CD4-positive, alpha-beta T cell (primary cell): Measurements from ENCODE around the gene S100A4. TPM values are rescaled to one million over a fixed set of nuclear protein-coding genes. Genes with fewer than 3 reads are reported as not detected.

Experiments used
- ATAC-seq: fragments of 200-7000 bp; cut with Tn5 transposase; one replicate; pipeline ENCODE4 v1.10.0; 2022; ENCODE audit warnings: mild to moderate bottlenecking; ENCODE audit not compliant: poor library complexity
- CTCF ChIA-PET: fragments of 350-600 bp; sonication (Branson Sonifier 250); formaldehyde crosslinking; loops from one replicate; lab custom pipeline; 2021; ENCODE audit warnings: antibody characterized with exemption, inconsistent platforms; lab: Charles Lee
- POLR2A ChIA-PET: fragments of 350-600 bp; sonication (Branson Sonifier 250); formaldehyde crosslinking; loops from one replicate; lab custom pipeline; 2021; ENCODE audit warnings: antibody characterized with exemption, inconsistent platforms; lab: Charles Lee
- DNase-seq, 14 experiments: peaks; one replicate each; pipeline ENCODE4 v3.0.0-alpha.2; 2013 to 2020; ENCODE audit warnings: mixed read lengths in 2 of 14
- H3K27ac ChIP-seq, 2 donors: one replicate each; pipeline versions ENCODE4 v1.5.1 to v1.7.0; 2013; ENCODE audit warnings: low read length in 2 of 2, low read depth in 1 of 2, mild to moderate bottlenecking in 1 of 2
- H3K27me3 ChIP-seq, 2 experiments: 1 replicate in 1 of 2; 2 replicates in 1 of 2; pipeline versions ENCODE4 v1.6.1 to v1.7.0; 2013; ENCODE audit warnings: low read length in 2 of 2, control low read depth in 1 of 2, mild to moderate bottlenecking in 1 of 2, moderate library complexity in 1 of 2; ENCODE audit not compliant: insufficient read depth in 2 of 2, control insufficient read depth in 1 of 2
- H3K36me3 ChIP-seq: one replicate; pipeline ENCODE4 v1.6.1; 2013; ENCODE audit warnings: low read length, control low read depth; ENCODE audit not compliant: insufficient read depth
- H3K4me1 ChIP-seq: one replicate; pipeline ENCODE4 v1.6.1; 2013; ENCODE audit warnings: low read length, control low read depth; ENCODE audit not compliant: insufficient read depth
- H3K4me3 ChIP-seq: one replicate; pipeline ENCODE4 v1.5.1; 2013; ENCODE audit warnings: mild to moderate bottlenecking, low read length, moderate library complexity
- H3K9me3 ChIP-seq, 2 experiments: 1 replicate in 1 of 2; 2 replicates in 1 of 2; pipeline versions ENCODE4 v1.6.1 to v1.7.0; 2013; ENCODE audit warnings: low read length in 2 of 2, mild to moderate bottlenecking in 2 of 2, control low read depth in 1 of 2, moderate library complexity in 1 of 2; ENCODE audit not compliant: control insufficient read depth in 1 of 2, insufficient read depth in 1 of 2
- H3K27ac Mint-ChIP-seq: one replicate; pipeline ENCODE4 v1.8.0; 2020; ENCODE audit warnings: mixed read lengths
- H3K27me3 Mint-ChIP-seq: one replicate; pipeline ENCODE4 v1.8.0; 2021; ENCODE audit warnings: mixed read lengths
- H3K36me3 Mint-ChIP-seq: one replicate; pipeline ENCODE4 v1.8.0; 2021; ENCODE audit warnings: low read depth, mixed read lengths
- H3K4me1 Mint-ChIP-seq: one replicate; pipeline ENCODE4 v1.8.0; 2021; ENCODE audit warnings: low read depth, mixed read lengths
- H3K4me3 Mint-ChIP-seq: one replicate; pipeline ENCODE4 v1.8.0; 2020; ENCODE audit warnings: mild to moderate bottlenecking, mixed read lengths
- H3K9me3 Mint-ChIP-seq: one replicate; pipeline ENCODE4 v1.8.0; 2020; ENCODE audit warnings: mixed read lengths
- CTCF ChIP-seq: fragments of 200-600 bp; IDR thresholded peaks from one replicate; pipeline ENCODE4 v1.8.0; 2022; ENCODE audit warnings: antibody characterized with exemption, mild to moderate bottlenecking
- intact Hi-C, 2 experiments: fragments of 100-400 bp; cut with DNase I in 1 of 2; cut with micrococcal nuclease in 1 of 2; formaldehyde crosslinking; loops; one replicate each; pipeline versions ENCODE4 v1.15.1 to v1.9.0; 2023 to 2025; cut with DNase I, micrococcal nuclease
- total RNA-seq, 174 experiments: library from RNA in 2 of 174; stranded (reverse) in 2 of 174; gene quantifications; one replicate each; pipeline ENCODE4 v1.2.3 and lab custom pipeline; 2021 to 2026

S100A4 gene
- total RNA-seq, 2 experiments from 2014 or later: 297 to 299 TPM

- no peak for TF ChIP-seq CTCF
- POLR2A ChIA-PET: interaction anchor here (0.7 to 1.0 kb wide), 2 partner anchors 11 to 12 kb away, joined by 3 read pairs; partner anchors contain the start of gene S100A4
- no peaks in the 10 kb centered on the region for H3K27me3 Mint-ChIP-seq
These were observed 12.3 kb upstream of the S100A4 start for GRCh38 chr1:153557877-153558276.

GRCh38 chr1:153556348-153556747 is 10.7 kb upstream of the S100A4 start:
- H3K27me3 ChIP-seq: no peaks in the 10 kb centered on the region
- ChIA-PET POLR2A (no interaction called here), CTCF (interaction anchor here (0.7 kb wide), 1 partner anchor 103 kb away, joined by 4 read pairs; no protein-coding TSS in a partner anchor)
- Mint-ChIP-seq H3K27ac (no peak overlapping the region), H3K36me3 (no peaks in the 10 kb centered on the region), H3K4me3 (no peak overlapping the region), H3K27me3 (no peaks in the 10 kb centered on the region), H3K4me1 (no peaks in the 10 kb centered on the region), H3K9me3 (no peaks in the 10 kb centered on the region)
- H3K4me3 ChIP-seq: no peak overlapping the region
- ATAC-seq: no peak
- DNase-seq: no peak
- H3K27ac ChIP-seq: no peak overlapping the region
- H3K4me1 ChIP-seq: peaks cover 3% of the 10 kb centered on the region
- no peaks in the 10 kb centered on the region for H3K36me3 ChIP-seq
- no peak for TF ChIP-seq CTCF
- no peaks in the 10 kb centered on the region for H3K9me3 ChIP-seq
- intact Hi-C loops: no loop called here

More at GRCh38 chr1:153557877-153558276, 12.3 kb upstream of the S100A4 start:
- DNase-seq: no peak
- CTCF ChIA-PET: interaction anchor here (0.6 kb wide), 1 partner anchor 38 kb away, joined by 5 read pairs; no protein-coding TSS in a partner anchor
- intact Hi-C loops: no loop called here
- no peak overlapping the region for H3K27ac Mint-ChIP-seq
- no peaks in the 10 kb centered on the region for H3K27me3 ChIP-seq
- H3K4me1 Mint-ChIP-seq: no peaks in the 10 kb centered on the region
- no peak overlapping the region for H3K27ac ChIP-seq
- H3K36me3 Mint-ChIP-seq: no peaks in the 10 kb centered on the region
- H3K9me3 ChIP-seq: no peaks in the 10 kb centered on the region
- H3K4me3 Mint-ChIP-seq: no peak overlapping the region
- no peaks in the 10 kb centered on the region for H3K9me3 Mint-ChIP-seq
- ATAC-seq: no peak
- no peak overlapping the region for H3K4me3 ChIP-seq
- peaks cover 3% of the 10 kb centered on the region for H3K4me1 ChIP-seq
- no peaks in the 10 kb centered on the region for H3K36me3 ChIP-seq

- Mint-ChIP-seq H3K4me1 (peaks cover under 1% of the 10 kb centered on the region), H3K36me3 (no peaks in the 10 kb centered on the region), H3K27ac (no peak overlapping the region), H3K4me3 (no peak overlapping the region), H3K27me3 (no peaks in the 10 kb centered on the region), H3K9me3 (no peaks in the 10 kb centered on the region)
- H3K27ac ChIP-seq: no peak overlapping the region
- no peak for ATAC-seq
- POLR2A ChIA-PET: interaction anchor here (2.0 to 2.2 kb wide), 2 partner anchors 9 to 20 kb away, joined by 5 to 10 read pairs; partner anchors contain the start of gene S100A4
- H3K4me3 ChIP-seq: no peak overlapping the region
- intact Hi-C loops: no loop called here
- CTCF ChIA-PET: interaction anchor here (1.6 kb wide), 1 partner anchor 14 kb away, joined by 3 read pairs; no protein-coding TSS in a partner anchor
- no peak for TF ChIP-seq CTCF
- no peaks in the 10 kb centered on the region for H3K9me3 ChIP-seq
- peaks cover 11% of the 10 kb centered on the region for H3K4me1 ChIP-seq
- no peaks in the 10 kb centered on the region for H3K36me3 ChIP-seq
- no peaks in the 10 kb centered on the region for H3K27me3 ChIP-seq
- DNase-seq: peak in 1 of 14 experiments; percentile 46
These were observed 8.4 kb upstream of the S100A4 start for GRCh38 chr1:153553830-153554541.
